Right lobe of liver (tissue), 6 donors: Measurements from ENCODE around the gene H2AZ2. TPM values are rescaled to one million over a fixed set of nuclear protein-coding genes. Genes with fewer than 3 reads are reported as not detected.

Source experiments
- ATAC-seq, 4 donors: fragments of 200-7000 bp; cut with Tn5 transposase; one replicate each; pipeline ENCODE4 v1.9.1; 2020; ENCODE audit warnings: mild to moderate bottlenecking in 4 of 4, moderate library complexity in 4 of 4
- DNase-seq, 3 donors: peaks; one replicate each; pipeline ENCODE4 v3.0.0-alpha.2; 2020
- H3K27ac ChIP-seq, 3 donors: fragments of 200-600 bp; one replicate each; pipeline ENCODE4 v1.8.0; 2022
- H3K27me3 ChIP-seq, 2 donors: fragments of 200-600 bp; one replicate each; pipeline ENCODE4 v1.8.0; 2022
- H3K36me3 ChIP-seq, 4 donors: fragments of 200-600 bp; sonication (generic) in 1 of 4; one replicate each; pipeline versions ENCODE4 v1.5.1 to v1.8.0; 2017 to 2022; ENCODE audit warnings: control low read depth in 1 of 4
- H3K4me1 ChIP-seq, 4 donors: fragments of 200-600 bp; sonication (generic) in 1 of 4; one replicate each; pipeline versions ENCODE4 v1.5.1 to v1.8.0; 2017 to 2022; ENCODE audit warnings: control low read depth in 1 of 4
- H3K4me3 ChIP-seq, 3 donors: fragments of 200-600 bp; one replicate each; pipeline ENCODE4 v1.8.0; 2022
- H3K9me3 ChIP-seq, 4 donors: fragments of 200-600 bp; sonication (generic) in 1 of 4; one replicate each; pipeline versions ENCODE4 v1.5.1 to v1.8.0; 2017 to 2022; ENCODE audit warnings: control low read depth in 1 of 4
- POLR2A ChIP-seq: fragments of 450-650 bp; IDR thresholded peaks from one replicate; pipeline ENCODE4 v1.6.1; 2017; ENCODE audit warnings: antibody characterized with exemption, mild to moderate bottlenecking
- WGBS: methylation state at CpG from one replicate; pipeline ENCODE4 v1.1.6; 2018; ENCODE audit warnings: low coverage, low lambda C conversion rate; ENCODE audit not compliant: insufficient coverage; ENCODE audit errors: missing lambda C conversion rate; 5-methylcytosine and 5-hydroxymethylcytosine counted together
- intact Hi-C, 2 donors: fragments of 100-400 bp; cut with DNase I; formaldehyde crosslinking; loops; one replicate each; pipeline versions ENCODE4 v1.11.2 to v1.14.1; 2022
- total RNA-seq, 6 experiments: library from RNA; depleted of rRNA in 2 of 6; stranded (reverse); fragments of >200 nt in 2 of 6; fragmentation: NEBNext Ultra II Directional in 3 of 6; extraction: Animal tissue kit (Norgen Biotek cat#: 25700) in 3 of 6; gene quantifications; one replicate each; pipeline versions ENCODE4 v1.1.0 to v1.2.4, GENCODE V29; 2016 to 2023
- TF ChIP-seq, protein P1 (sequence below), 4 donors: fragments of 200-600 bp in 3 of 4; fragments of 450-650 bp in 1 of 4; IDR thresholded peaks; one replicate each; pipeline versions ENCODE4 v1.5.1 to v1.8.0; 2016 to 2022; ENCODE audit warnings: antibody characterized with exemption in 4 of 4, mild to moderate bottlenecking in 2 of 4
- donor health status: DM: no; HTN: yes; CAD: no.
- donor health status: DM: no; HTN: no; CAD: no.
- donor health status: DM: no; HTN: no; CAD: no.
- donor health status: DM: no; HTN: yes; CAD: no.
- donor health status: DM: no; HTN: yes; CAD: no.

H2AZ2 gene
- total RNA-seq, 6 experiments from 2014 or later, result 49.3 to 69.1 (median 60.9) TPM

DNA sequence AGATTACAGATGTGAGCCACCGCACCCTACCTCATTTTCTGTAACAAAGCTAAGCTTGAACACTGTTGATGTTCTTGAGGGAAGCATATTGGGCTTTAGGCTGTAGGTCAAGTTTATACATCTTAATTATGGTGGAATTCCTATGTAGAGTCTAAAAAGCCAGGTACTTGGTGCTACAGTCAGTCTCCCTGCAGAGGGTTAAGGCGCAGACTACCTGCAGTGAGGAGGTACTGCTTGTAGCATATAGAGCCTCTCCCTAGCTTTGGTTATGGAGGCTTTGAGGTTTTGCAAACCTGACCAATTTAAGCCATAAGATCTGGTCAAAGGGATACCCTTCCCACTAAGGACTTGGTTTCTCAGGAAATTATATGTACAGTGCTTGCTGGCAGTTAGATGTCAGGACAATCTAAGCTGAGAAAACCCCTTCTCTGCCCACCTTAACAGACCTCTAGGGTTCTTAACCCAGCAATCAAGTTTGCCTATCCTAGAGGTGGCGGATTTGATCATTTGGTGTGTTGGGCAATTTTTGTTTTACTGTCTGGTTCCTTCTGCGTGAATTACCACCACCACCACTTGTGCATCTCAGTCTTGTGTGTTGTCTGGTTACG, 45.4 kb downstream of the H2AZ2 start:
- intact Hi-C loops, result no loop called here

DNA sequence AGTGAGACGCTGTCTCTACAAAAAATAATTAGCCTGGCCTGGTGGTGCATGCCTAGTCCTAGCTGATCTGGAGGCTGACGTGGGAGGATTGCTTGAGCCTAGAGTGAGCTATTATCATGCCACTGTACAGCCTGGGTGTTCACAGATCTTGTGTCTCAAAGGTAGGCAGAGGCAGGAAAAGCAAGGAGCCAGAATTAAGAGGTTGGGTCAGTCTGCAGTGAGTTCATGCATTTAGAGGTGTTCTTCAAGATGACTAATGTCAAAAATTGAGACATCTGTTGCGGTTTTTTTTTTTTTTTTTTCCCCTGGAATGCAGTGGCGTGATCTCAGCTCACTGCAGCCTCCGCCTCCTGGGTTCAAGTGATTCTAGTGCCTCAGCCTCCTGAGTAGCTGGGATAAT, 46.0 kb downstream of the H2AZ2 start:
- H3K36me3 ChIP-seq, result peaks cover 10 to 56% (median 40%) of the 10 kb centered on the region in 4 donors
- intact Hi-C loops, result no loop called here
- 86% methylated on average over 3 of the region's 5 CpGs for WGBS

More for the DNA sequence above, 45.4 kb downstream of the H2AZ2 start:
- Histone ChIP-seq H3K4me3 (no peak overlapping the region), H3K9me3 (no peaks in the 10 kb centered on the region), H3K4me1 (peaks cover 0 to 37% (median 10%) of the 10 kb centered on the region in 4 donors), H3K27ac (no peak overlapping the region), H3K27me3 (no peaks in the 10 kb centered on the region), H3K36me3 (peaks cover 10 to 56% (median 40%) of the 10 kb centered on the region in 4 donors)
- no peak for DNase-seq
- WGBS, result 100% methylated on average over 4 of the region's 5 CpGs
- no peak for ATAC-seq
- TF ChIP-seq, protein P1, sequence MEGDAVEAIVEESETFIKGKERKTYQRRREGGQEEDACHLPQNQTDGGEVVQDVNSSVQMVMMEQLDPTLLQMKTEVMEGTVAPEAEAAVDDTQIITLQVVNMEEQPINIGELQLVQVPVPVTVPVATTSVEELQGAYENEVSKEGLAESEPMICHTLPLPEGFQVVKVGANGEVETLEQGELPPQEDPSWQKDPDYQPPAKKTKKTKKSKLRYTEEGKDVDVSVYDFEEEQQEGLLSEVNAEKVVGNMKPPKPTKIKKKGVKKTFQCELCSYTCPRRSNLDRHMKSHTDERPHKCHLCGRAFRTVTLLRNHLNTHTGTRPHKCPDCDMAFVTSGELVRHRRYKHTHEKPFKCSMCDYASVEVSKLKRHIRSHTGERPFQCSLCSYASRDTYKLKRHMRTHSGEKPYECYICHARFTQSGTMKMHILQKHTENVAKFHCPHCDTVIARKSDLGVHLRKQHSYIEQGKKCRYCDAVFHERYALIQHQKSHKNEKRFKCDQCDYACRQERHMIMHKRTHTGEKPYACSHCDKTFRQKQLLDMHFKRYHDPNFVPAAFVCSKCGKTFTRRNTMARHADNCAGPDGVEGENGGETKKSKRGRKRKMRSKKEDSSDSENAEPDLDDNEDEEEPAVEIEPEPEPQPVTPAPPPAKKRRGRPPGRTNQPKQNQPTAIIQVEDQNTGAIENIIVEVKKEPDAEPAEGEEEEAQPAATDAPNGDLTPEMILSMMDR (IDR thresholded peaks at IDR 0.05), result no peak
- TF ChIP-seq POLR2A, result no peak

DNA sequence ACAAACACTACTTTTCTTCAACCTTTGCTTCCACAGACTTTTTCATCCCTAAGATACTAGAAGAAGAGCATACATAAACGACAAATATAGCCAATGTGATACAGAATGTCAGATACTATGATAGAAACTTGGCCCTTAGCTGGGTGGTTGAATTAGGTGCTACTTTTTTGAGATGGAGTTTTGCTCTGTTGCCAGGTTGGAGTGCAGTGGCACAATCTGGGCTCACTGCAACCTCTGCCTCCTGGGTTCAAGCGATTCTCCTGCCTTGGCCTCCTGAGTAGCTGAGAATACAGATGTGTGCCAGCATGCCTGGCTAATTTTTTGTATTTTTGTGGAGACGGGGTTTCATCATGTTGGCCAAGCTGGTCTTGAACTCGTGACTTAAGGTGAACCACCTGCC, 47.9 kb downstream of the H2AZ2 start:
- DNase-seq, result no peak
- WGBS, result 78% methylated on average over 4 of the region's 4 CpGs
- no peaks in the 10 kb centered on the region for H3K27me3 ChIP-seq
- peaks cover 10 to 56% (median 40%) of the 10 kb centered on the region in 4 donors for H3K36me3 ChIP-seq
- TF ChIP-seq POLR2A, result no peak
- no peak overlapping the region for H3K4me3 ChIP-seq
- H3K4me1 ChIP-seq, result peaks cover 0 to 33% (median 10%) of the 10 kb centered on the region in 4 donors
- H3K27ac ChIP-seq, result no peak overlapping the region
- intact Hi-C loops, result no loop called here
- ATAC-seq, result no peak
- H3K9me3 ChIP-seq, result no peaks in the 10 kb centered on the region

More for the DNA sequence above, 46.0 kb downstream of the H2AZ2 start:
- H3K27me3 ChIP-seq, result no peaks in the 10 kb centered on the region
- no peak overlapping the region for H3K4me3 ChIP-seq
- ATAC-seq (no peak), DNase-seq (no peak)
- TF ChIP-seq POLR2A, result no peak
- TF ChIP-seq, protein P1 (IDR thresholded peaks at IDR 0.05), result no peak
- no peaks in the 10 kb centered on the region for H3K9me3 ChIP-seq
- H3K27ac ChIP-seq, result no peak overlapping the region
- peaks cover 0 to 37% (median 10%) of the 10 kb centered on the region in 4 donors for H3K4me1 ChIP-seq

DNA sequence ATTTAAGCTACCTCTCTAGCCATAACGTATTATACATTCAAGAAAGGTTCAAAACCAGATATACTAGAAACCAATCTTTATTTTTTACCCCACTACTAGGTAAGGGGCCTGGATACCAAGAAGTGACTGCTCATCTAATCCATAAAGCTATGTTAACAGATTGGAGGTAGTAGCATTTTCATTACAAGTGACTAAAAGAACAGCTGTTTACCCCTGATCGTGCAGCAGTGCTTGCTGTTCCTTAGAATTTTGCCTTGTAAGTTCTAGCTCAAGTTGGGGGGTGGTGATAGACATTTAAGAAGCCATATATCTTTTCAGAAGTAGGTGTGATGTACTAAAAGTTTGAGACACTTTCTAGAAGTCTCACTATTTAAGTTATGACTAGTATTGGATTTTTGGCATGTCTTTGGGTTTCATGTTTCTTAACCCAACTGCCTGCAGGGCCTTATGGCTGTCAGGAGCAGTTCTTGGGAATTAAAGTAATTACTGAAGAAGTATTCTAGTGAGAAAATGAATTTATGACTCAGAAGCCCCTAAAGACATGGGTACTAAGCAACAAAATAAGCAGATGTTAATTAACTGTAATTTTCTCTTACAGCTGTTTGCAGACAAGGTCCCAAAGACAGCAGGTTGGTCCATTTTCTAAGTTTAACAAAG, 49.1 kb downstream of the H2AZ2 start:
- peak overlapping the region in 2 of 3 donors; percentile 90 to 98 for H3K4me3 ChIP-seq
- intact Hi-C loops, result no loop called here
- ATAC-seq, result no peak
- H3K27me3 ChIP-seq, result no peaks in the 10 kb centered on the region
- H3K36me3 ChIP-seq, result peaks cover 10 to 50% (median 38%) of the 10 kb centered on the region in 4 donors
- H3K27ac ChIP-seq, result no peak overlapping the region
- H3K9me3 ChIP-seq, result no peaks in the 10 kb centered on the region
- TF ChIP-seq, protein P1 (IDR thresholded peaks at IDR 0.05), result no peak
- no peak for TF ChIP-seq POLR2A
- peaks cover 0 to 22% (median 7%) of the 10 kb centered on the region in 4 donors for H3K4me1 ChIP-seq
- no peak for DNase-seq
- WGBS, result 40% methylated on average over 2 of the region's 2 CpGs
